AG04450 (cell line): ENCODE measurements around the gene KLHDC4. TPM values are rescaled to one million over a fixed set of nuclear protein-coding genes. Genes with fewer than 3 reads are reported as not detected.
A peak's percentile ranks its signal among the peaks of the same experiment; 100 is the strongest.
"Not testable (repeated sequence)": the region's sequence is repeated elsewhere in the genome, so short reads cannot be mapped to it uniquely, and the experiment has no call there.

Experiments used
- CTCF ChIA-PET: fragments of 300-600, 350-600 bp; formaldehyde crosslinking; extraction: SDS; loops from one replicate; lab custom pipeline; 2022; ENCODE audit warnings: antibody characterized with exemption, inconsistent platforms; lab: Charles Lee
- POLR2A ChIA-PET: fragments of 350-600 bp; formaldehyde crosslinking; extraction: SDS; loops from one replicate; lab custom pipeline; 2021; ENCODE audit warnings: antibody characterized with exemption, inconsistent platforms; lab: Yijun Ruan, JAX
- DNase-seq: peaks from one replicate; pipeline ENCODE4 v3.0.0-alpha.2; 2011; ENCODE audit warnings: low read depth, low spot score
- H3K27ac ChIP-seq: one replicate; pipeline ENCODE4 v1.5.1; 2012; ENCODE audit warnings: low read depth, low read length, control low read depth
- H3K27me3 ChIP-seq: one replicate; pipeline ENCODE4 v1.6.0; 2012; ENCODE audit warnings: low read length; ENCODE audit not compliant: control insufficient read depth, insufficient read depth
- H3K4me3 ChIP-seq: 2 replicates; pipeline ENCODE4 v1.5.1; 2011; ENCODE audit warnings: mild to moderate bottlenecking, low read depth, low read length, control low read depth
- H3K9me3 ChIP-seq: 2 replicates; pipeline ENCODE4 v1.5.1; 2012; ENCODE audit warnings: low read length; ENCODE audit not compliant: control insufficient read depth, insufficient read depth
- polyA plus RNA-seq: library from polyadenylated mRNA; depleted of rRNA; stranded (reverse); fragments of >200 nt; gene quantifications from 2 replicates; pipeline ENCODE4 v1.2.3, GENCODE V29; 2011
- TF ChIP-seq, protein P1 (sequence below): IDR thresholded peaks from 2 replicates; pipeline ENCODE4 v1.5.1; 2011; ENCODE audit warnings: low read depth, low read length, control low read depth, inconsistent platforms

Gene KLHDC4
- polyA plus RNA-seq, 1 experiment, result 9.9 TPM

DNA sequence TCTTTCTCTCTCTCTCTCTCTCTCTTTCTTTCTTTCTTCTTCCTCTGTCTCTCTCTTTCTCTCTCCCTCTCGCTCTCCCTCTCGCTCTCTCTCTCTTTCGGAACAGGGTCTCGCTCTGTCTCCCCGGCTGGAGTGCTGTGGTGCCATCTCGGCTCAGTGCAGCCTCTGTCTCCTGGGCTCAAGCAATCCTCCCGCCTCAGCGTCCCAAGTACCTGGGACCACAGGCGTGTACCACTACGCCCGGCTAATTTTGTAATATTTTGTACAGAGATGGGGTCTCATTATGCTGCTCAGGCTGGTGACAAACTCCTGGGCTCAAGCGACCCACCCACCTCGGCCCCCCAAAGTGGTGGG is 12.7 kb upstream of the KLHDC4 start:
- H3K27ac ChIP-seq, result peak overlapping the region; percentile 93
- POLR2A ChIA-PET, result interaction anchor here (0.8 to 2.3 kb wide), 8 partner anchors 11 to 93 kb away, joined by 3 to 21 read pairs (median 6); partner anchors contain the start of gene SLC7A5
- H3K4me3 ChIP-seq, result no peak overlapping the region
- DNase-seq, result no peak
- no peaks in the 10 kb centered on the region for H3K27me3 ChIP-seq
- CTCF ChIA-PET, result interaction anchor here (0.6 to 4.9 kb wide), 34 partner anchors 10 to 784 kb away, joined by 3 to 207 read pairs (median 6); partner anchors contain the start of genes KLHDC4 and SLC7A5
- H3K9me3 ChIP-seq, result no peaks in the 10 kb centered on the region; the same call in 1 of the 2 replicates
- TF ChIP-seq, protein P1, sequence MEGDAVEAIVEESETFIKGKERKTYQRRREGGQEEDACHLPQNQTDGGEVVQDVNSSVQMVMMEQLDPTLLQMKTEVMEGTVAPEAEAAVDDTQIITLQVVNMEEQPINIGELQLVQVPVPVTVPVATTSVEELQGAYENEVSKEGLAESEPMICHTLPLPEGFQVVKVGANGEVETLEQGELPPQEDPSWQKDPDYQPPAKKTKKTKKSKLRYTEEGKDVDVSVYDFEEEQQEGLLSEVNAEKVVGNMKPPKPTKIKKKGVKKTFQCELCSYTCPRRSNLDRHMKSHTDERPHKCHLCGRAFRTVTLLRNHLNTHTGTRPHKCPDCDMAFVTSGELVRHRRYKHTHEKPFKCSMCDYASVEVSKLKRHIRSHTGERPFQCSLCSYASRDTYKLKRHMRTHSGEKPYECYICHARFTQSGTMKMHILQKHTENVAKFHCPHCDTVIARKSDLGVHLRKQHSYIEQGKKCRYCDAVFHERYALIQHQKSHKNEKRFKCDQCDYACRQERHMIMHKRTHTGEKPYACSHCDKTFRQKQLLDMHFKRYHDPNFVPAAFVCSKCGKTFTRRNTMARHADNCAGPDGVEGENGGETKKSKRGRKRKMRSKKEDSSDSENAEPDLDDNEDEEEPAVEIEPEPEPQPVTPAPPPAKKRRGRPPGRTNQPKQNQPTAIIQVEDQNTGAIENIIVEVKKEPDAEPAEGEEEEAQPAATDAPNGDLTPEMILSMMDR, result no peak

GRCh38 chr16:87773836-87774235 is 8.1 kb upstream of the KLHDC4 start:
- CTCF ChIA-PET, result interaction anchor here (0.8 to 0.9 kb wide), 2 partner anchors 76 to 98 kb away, joined by 3 read pairs; no protein-coding TSS in a partner anchor
- not testable (repeated sequence) for H3K4me3 ChIP-seq, DNase-seq

DNA sequence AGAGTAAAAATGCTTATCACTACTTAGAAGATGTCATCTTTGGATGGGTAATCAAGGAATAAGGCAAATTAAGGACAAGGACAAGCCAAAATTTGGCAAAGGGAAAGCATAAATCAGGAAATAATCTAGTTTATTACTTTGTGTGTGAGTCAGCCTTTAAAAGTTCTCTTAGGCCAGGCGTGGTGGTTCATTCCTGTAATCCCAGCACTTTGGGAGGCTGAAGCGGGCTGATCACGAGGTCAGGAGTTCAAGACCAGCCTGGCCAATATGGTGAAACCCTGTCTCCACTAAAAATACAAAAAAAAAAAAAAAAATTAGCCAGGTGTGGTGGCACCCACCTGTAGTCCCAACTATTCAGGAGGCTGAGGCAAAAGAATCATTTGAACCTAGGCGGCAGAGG is 1.7 kb upstream of the KLHDC4 start:
- ChIA-PET CTCF (interaction anchor here (0.7 to 3.9 kb wide), 5 partner anchors 12 to 351 kb away, joined by 3 to 42 read pairs (median 27); no protein-coding TSS in a partner anchor), POLR2A (interaction anchor here (0.7 kb wide), 1 partner anchor 117 kb away, joined by 6 read pairs; no protein-coding TSS in a partner anchor)
- not testable (repeated sequence) for H3K9me3 ChIP-seq, DNase-seq, H3K27ac ChIP-seq, H3K27me3 ChIP-seq, H3K4me3 ChIP-seq

More at GRCh38 chr16:87773836-87774235, 8.1 kb upstream of the KLHDC4 start:
- H3K27ac ChIP-seq, H3K27me3 ChIP-seq, H3K9me3 ChIP-seq, POLR2A ChIA-PET: not testable (repeated sequence)

- CTCF ChIA-PET, result interaction anchor here (0.6 to 1.3 kb wide), 3 partner anchors 12 to 220 kb away, joined by 3 to 5 read pairs (median 4); no protein-coding TSS in a partner anchor
- Histone ChIP-seq H3K4me3 (peak overlapping the region; percentile 83), H3K9me3 (no peaks in the 10 kb centered on the region; the same call in 1 of the 2 replicates), H3K27me3 (no peaks in the 10 kb centered on the region), H3K27ac (peak overlapping the region; percentile 86)
- TF ChIP-seq, protein P1, result no peak
- no peak for DNase-seq
- POLR2A ChIA-PET, result interaction anchor here (0.6 to 1.3 kb wide), 4 partner anchors 31 to 669 kb away, joined by 3 to 6 read pairs (median 6); partner anchors contain the start of gene SLC7A5
These were observed 655 bp upstream of the KLHDC4 start for GRCh38 chr16:87766485-87766797.

DNA sequence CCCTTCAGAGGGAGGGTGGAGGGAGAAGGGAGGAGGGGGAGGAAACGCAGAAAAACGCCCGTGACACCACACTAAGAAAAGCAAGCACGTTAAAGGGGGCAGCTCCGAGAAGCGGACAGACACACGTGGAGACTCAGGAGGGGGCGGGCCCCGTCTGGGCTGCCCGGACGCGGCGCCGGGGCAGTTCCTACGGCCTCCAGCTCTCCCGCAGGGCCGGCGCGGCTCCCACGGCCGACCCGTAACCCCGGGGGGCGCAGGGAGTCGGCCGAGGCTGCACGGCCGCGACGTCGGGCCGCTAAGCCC is 362 bp downstream of the KLHDC4 start:
- H3K27me3 ChIP-seq, result no peaks in the 10 kb centered on the region
- no peak for DNase-seq

More for the DNA sequence above, 362 bp downstream of the KLHDC4 start:
- POLR2A ChIA-PET, result interaction anchor here (0.6 to 1.3 kb wide), 10 partner anchors 17 to 378 kb away, joined by 3 to 6 read pairs (median 4); partner anchors contain the start of gene SLC7A5
- Histone ChIP-seq H3K9me3 (no peaks in the 10 kb centered on the region; the same call in 1 of the 2 replicates), H3K4me3 (peak overlapping the region; percentile 83), H3K27ac (no peak overlapping the region)
- CTCF ChIA-PET, result interaction anchor here (1.3 kb wide), 1 partner anchor 13 kb away, joined by 4 read pairs; no protein-coding TSS in a partner anchor
- TF ChIP-seq, protein P1, result no peak
